CD4-positive, CD25-positive, alpha-beta regulatory T cell (primary cell): ENCODE data around the gene LRRC39. TPM values are rescaled to one million over a fixed set of nuclear protein-coding genes. Genes with fewer than 3 reads are reported as not detected.

Source experiments
- ATAC-seq, 2 donors: fragments of 150-1000 bp; cut with Tn5 transposase; one replicate each; pipeline ENCODE4 v1.10.0; 2021; ENCODE audit warnings: low read depth in 2 of 2, moderate number of reproducible peaks in 2 of 2, moderate library complexity in 1 of 2
- DNase-seq, 3 donors: peaks; one replicate each; pipeline versions ENCODE4 v3.0.0 to v3.0.0-alpha.2; 2012 to 2022; ENCODE audit warnings: mixed read lengths in 1 of 3
- H3K27ac ChIP-seq: one replicate; pipeline ENCODE4 v1.7.0; 2013; ENCODE audit warnings: mild to moderate bottlenecking, low read length; ENCODE audit not compliant: insufficient read depth, poor library complexity, severe bottlenecking
- H3K27me3 ChIP-seq: one replicate; pipeline ENCODE4 v1.7.0; 2013; ENCODE audit warnings: low read length; ENCODE audit not compliant: control insufficient read depth, insufficient read depth
- H3K36me3 ChIP-seq: one replicate; pipeline ENCODE4 v1.7.0; 2013; ENCODE audit warnings: mild to moderate bottlenecking, low read length, moderate library complexity; ENCODE audit not compliant: control insufficient read depth, insufficient read depth
- H3K4me1 ChIP-seq: 2 replicates; pipeline ENCODE4 v1.7.0; 2013; ENCODE audit warnings: mild to moderate bottlenecking, low read length; ENCODE audit not compliant: insufficient read depth, control insufficient read depth, poor library complexity, severe bottlenecking
- H3K4me3 ChIP-seq: one replicate; pipeline ENCODE4 v1.7.0; 2013; ENCODE audit warnings: low read depth, mild to moderate bottlenecking, low read length, moderate library complexity
- H3K9me3 ChIP-seq, 2 experiments: 1 replicate in 1 of 2; 2 replicates in 1 of 2; pipeline ENCODE4 v1.7.0; 2013; ENCODE audit warnings: low read length in 2 of 2, mild to moderate bottlenecking in 1 of 2, moderate library complexity in 1 of 2; ENCODE audit not compliant: control insufficient read depth in 2 of 2
- H3K27ac Mint-ChIP-seq, 3 donors: one replicate each; pipeline ENCODE4 v1.8.0; 2020 to 2022; ENCODE audit warnings: mild to moderate bottlenecking in 3 of 3, mixed read lengths in 3 of 3, moderate library complexity in 2 of 3
- H3K27me3 Mint-ChIP-seq: one replicate; pipeline ENCODE4 v1.8.0; 2022; ENCODE audit warnings: mild to moderate bottlenecking, mixed read lengths
- H3K36me3 Mint-ChIP-seq: one replicate; pipeline ENCODE4 v1.8.0; 2020; ENCODE audit warnings: mixed read lengths
- H3K4me1 Mint-ChIP-seq, 4 donors: one replicate each; pipeline ENCODE4 v1.8.0; 2020 to 2022; ENCODE audit warnings: mixed read lengths in 4 of 4, mild to moderate bottlenecking in 1 of 4
- H3K4me3 Mint-ChIP-seq, 4 donors: one replicate each; pipeline ENCODE4 v1.8.0; 2020 to 2022; ENCODE audit warnings: mild to moderate bottlenecking in 4 of 4, mixed read lengths in 4 of 4, moderate library complexity in 3 of 4
- H3K9me3 Mint-ChIP-seq, 7 donors: one replicate each; pipeline ENCODE4 v1.8.0; 2020 to 2022; ENCODE audit warnings: mixed read lengths in 7 of 7, mild to moderate bottlenecking in 3 of 7, moderate library complexity in 2 of 7
- polyA plus RNA-seq, 4 donors: library from polyadenylated mRNA; unstranded; fragments of 300-500 nt; fragmentation: Illumina TruSeq; gene quantifications; one replicate each; pipeline ENCODE4 v1.2.3, GENCODE V29; 2021
- total RNA-seq: library from RNA; stranded (reverse); gene quantifications from one replicate; pipeline ENCODE4 v1.2.3, GENCODE V29; 2022

Gene LRRC39
- total and polyA plus RNA-seq, 5 donors from 2014 or later = 1.6 TPM; not detected in 4

- peak within 1 kb of the TSS; percentile 97 for H3K4me3 ChIP-seq
- Mint-ChIP-seq H3K27ac (peak within 1 kb of the TSS; percentile 96 to 99 (median 98)), H3K4me3 (peak within 1 kb of the TSS; percentile 93 to 100 (median 98)), H3K4me1 (peaks cover 24 to 49% (median 29%) of the 10 kb centered on the region in 4 donors), H3K27me3 (no peaks in the 10 kb centered on the region), H3K36me3 (peaks cover 2% of the 10 kb centered on the region), H3K9me3 (no peaks in the 10 kb centered on the region)
- H3K27me3 ChIP-seq = no peaks in the 10 kb centered on the region
- no peaks in the 10 kb centered on the region for H3K9me3 ChIP-seq
- H3K27ac ChIP-seq = peak within 1 kb of the TSS; percentile 74
- peak; percentile 93 to 99 (median 95) for DNase-seq
- peaks cover 28% of the 10 kb centered on the region for H3K4me1 ChIP-seq
- peaks cover 10% of the 10 kb centered on the region for H3K36me3 ChIP-seq
- ATAC-seq = peak; percentile 97 to 99
Measured at GRCh38 chr1:100132566-100133477, 45.2 kb downstream of the LRRC39 start, which contains the start of the genes SASS6 and TRMT13. TSS of gene SASS6 (minus strand) at chr1:100132930. CDS start at chr1:100132814, 116 bp downstream. TSS of gene TRMT13 (plus strand) at chr1:100133163. CDS start at chr1:100133169, 6 bp downstream.

- H3K27me3 Mint-ChIP-seq = no peaks in the 10 kb centered on the region
- no peaks in the 10 kb centered on the region for H3K9me3 ChIP-seq
Measured at GRCh38 chr1:100131623-100132022, 46.4 kb downstream of the LRRC39 start.

GRCh38 chr1:100130552-100131077 is 47.4 kb downstream of the LRRC39 start:
- Mint-ChIP-seq H3K27me3 (no peaks in the 10 kb centered on the region), H3K27ac (no peak overlapping the region), H3K4me1 (peaks cover 22 to 46% (median 32%) of the 10 kb centered on the region in 4 donors), H3K36me3 (peaks cover 7% of the 10 kb centered on the region), H3K4me3 (peak overlapping the region in 1 of 4 donors; percentile 61), H3K9me3 (no peaks in the 10 kb centered on the region)
- DNase-seq (peak in 1 of 3 donors; percentile 11), ATAC-seq (no peak)
- Histone ChIP-seq H3K36me3 (no peaks in the 10 kb centered on the region), H3K27me3 (no peaks in the 10 kb centered on the region), H3K9me3 (no peaks in the 10 kb centered on the region), H3K27ac (no peak overlapping the region), H3K4me3 (no peak overlapping the region), H3K4me1 (peaks cover 27% of the 10 kb centered on the region)

More at GRCh38 chr1:100131623-100132022, 46.4 kb downstream of the LRRC39 start:
- Histone ChIP-seq H3K27me3 (no peaks in the 10 kb centered on the region), H3K4me1 (peaks cover 28% of the 10 kb centered on the region), H3K4me3 (peak overlapping the region; percentile 97), H3K36me3 (no peaks in the 10 kb centered on the region), H3K27ac (no peak overlapping the region)
- H3K36me3 Mint-ChIP-seq = no peaks in the 10 kb centered on the region
- ATAC-seq (no peak), DNase-seq (no peak)
- no peaks in the 10 kb centered on the region for H3K9me3 Mint-ChIP-seq
- peak overlapping the region in 1 of 3 donors; percentile 99 for H3K27ac Mint-ChIP-seq
- peak overlapping the region; percentile 93 to 100 (median 98) for H3K4me3 Mint-ChIP-seq
- peaks cover 26 to 48% (median 29%) of the 10 kb centered on the region in 4 donors for H3K4me1 Mint-ChIP-seq

GRCh38 chr1:100127226-100127625 is 50.8 kb downstream of the LRRC39 start:
- H3K4me3 Mint-ChIP-seq = no peak overlapping the region
- H3K36me3 Mint-ChIP-seq = peaks cover 7% of the 10 kb centered on the region
- no peaks in the 10 kb centered on the region for H3K27me3 Mint-ChIP-seq
- no peak for DNase-seq
- Histone ChIP-seq H3K36me3 (no peaks in the 10 kb centered on the region), H3K27ac (no peak overlapping the region), H3K9me3 (no peaks in the 10 kb centered on the region), H3K4me1 (peaks cover 8% of the 10 kb centered on the region), H3K4me3 (no peak overlapping the region), H3K27me3 (no peaks in the 10 kb centered on the region)
- ATAC-seq = no peak
- no peaks in the 10 kb centered on the region for H3K9me3 Mint-ChIP-seq
- H3K27ac Mint-ChIP-seq = no peak overlapping the region
- peaks cover 8 to 15% (median 13%) of the 10 kb centered on the region in 4 donors for H3K4me1 Mint-ChIP-seq

- Mint-ChIP-seq H3K36me3 (peaks cover 16% of the 10 kb centered on the region), H3K4me3 (no peak overlapping the region), H3K27ac (no peak overlapping the region), H3K4me1 (peaks cover 0 to 6% (median 2%) of the 10 kb centered on the region in 4 donors), H3K27me3 (no peaks in the 10 kb centered on the region), H3K9me3 (no peaks in the 10 kb centered on the region)
- H3K9me3 ChIP-seq = no peaks in the 10 kb centered on the region
- no peaks in the 10 kb centered on the region for H3K4me1 ChIP-seq
- DNase-seq = no peak
- H3K4me3 ChIP-seq = no peak overlapping the region
- no peaks in the 10 kb centered on the region for H3K27me3 ChIP-seq
- peaks cover 9% of the 10 kb centered on the region for H3K36me3 ChIP-seq
- no peak overlapping the region for H3K27ac ChIP-seq
- no peak for ATAC-seq
Measured at GRCh38 chr1:100122177-100122576, 55.9 kb downstream of the LRRC39 start.

- Mint-ChIP-seq H3K4me3 (no peak overlapping the region), H3K9me3 (no peaks in the 10 kb centered on the region), H3K27ac (no peak overlapping the region), H3K36me3 (peaks cover 12% of the 10 kb centered on the region), H3K27me3 (no peaks in the 10 kb centered on the region), H3K4me1 (peaks cover 0 to 6% (median 0%) of the 10 kb centered on the region in 4 donors)
- H3K4me1 ChIP-seq = no peaks in the 10 kb centered on the region
- H3K9me3 ChIP-seq = no peaks in the 10 kb centered on the region
- ATAC-seq = no peak
- no peaks in the 10 kb centered on the region for H3K27me3 ChIP-seq
- peaks cover 12% of the 10 kb centered on the region for H3K36me3 ChIP-seq
- no peak overlapping the region for H3K4me3 ChIP-seq
- DNase-seq = no peak
- no peak overlapping the region for H3K27ac ChIP-seq
Measured at GRCh38 chr1:100115524-100115923, 62.5 kb downstream of the LRRC39 start.

- no peak overlapping the region for H3K4me3 Mint-ChIP-seq
Measured at GRCh38 chr1:100109554-100110066, 68.4 kb downstream of the LRRC39 start.

More at GRCh38 chr1:100109554-100110066, 68.4 kb downstream of the LRRC39 start:
- ATAC-seq (no peak), DNase-seq (no peak)
- no peak overlapping the region for H3K27ac Mint-ChIP-seq
- no peaks in the 10 kb centered on the region for H3K4me1 ChIP-seq
- H3K27me3 Mint-ChIP-seq = no peaks in the 10 kb centered on the region
- no peaks in the 10 kb centered on the region for H3K27me3 ChIP-seq
- H3K27ac ChIP-seq = no peak overlapping the region
- no peak overlapping the region for H3K4me3 ChIP-seq
- no peaks in the 10 kb centered on the region for H3K9me3 ChIP-seq
- peaks cover 0 to 6% (median 3%) of the 10 kb centered on the region in 4 donors for H3K4me1 Mint-ChIP-seq
- H3K36me3 Mint-ChIP-seq = peaks cover 15% of the 10 kb centered on the region
- H3K9me3 Mint-ChIP-seq = no peaks in the 10 kb centered on the region
- peaks cover 11% of the 10 kb centered on the region for H3K36me3 ChIP-seq
